Esophagus squamous epithelium (tissue), 4 donors: ENCODE data around the gene ZCWPW2.

Experiments used
- CTCF ChIP-seq, 6 experiments: fragments of 450-650 bp in 4 of 6; fragments of 200-600 bp in 2 of 6; sonication (generic) in 2 of 6; IDR thresholded peaks; one replicate each; pipeline ENCODE4 v1.5.1; 2016 to 2019; ENCODE audit warnings: antibody characterized with exemption in 6 of 6, mild to moderate bottlenecking in 4 of 6, moderate library complexity in 4 of 6
- POLR2A ChIP-seq, 4 donors: fragments of 450-650 bp; IDR thresholded peaks; one replicate each; pipeline ENCODE4 v1.6.1; 2017; ENCODE audit warnings: antibody characterized with exemption in 4 of 4, mild to moderate bottlenecking in 4 of 4, moderate library complexity in 3 of 4

GRCh38 chr3:28502397-28502937 lies 153.9 kb downstream of the ZCWPW2 start:
- TF ChIP-seq CTCF (IDR thresholded peaks at IDR 0.05): no peak
- TF ChIP-seq POLR2A (IDR thresholded peaks at IDR 0.05): no peak
